Measurements from ENCODE around the gene CDH18.

- TF ChIP-seq CTCF (conservative IDR thresholded peaks at IDR 0.05; ENCODE audit: low read length) (no peak), EZH2phosphoT487 (IDR thresholded peaks at IDR 0.05; ENCODE audit: borderline replicate concordance) (no peak)
These were observed 69.2 kb downstream of the CDH18 start for GRCh38 chr5:19918780-19919179.
